Measurements from ENCODE around the gene WDR90.

The WDR90 gene

DNA sequence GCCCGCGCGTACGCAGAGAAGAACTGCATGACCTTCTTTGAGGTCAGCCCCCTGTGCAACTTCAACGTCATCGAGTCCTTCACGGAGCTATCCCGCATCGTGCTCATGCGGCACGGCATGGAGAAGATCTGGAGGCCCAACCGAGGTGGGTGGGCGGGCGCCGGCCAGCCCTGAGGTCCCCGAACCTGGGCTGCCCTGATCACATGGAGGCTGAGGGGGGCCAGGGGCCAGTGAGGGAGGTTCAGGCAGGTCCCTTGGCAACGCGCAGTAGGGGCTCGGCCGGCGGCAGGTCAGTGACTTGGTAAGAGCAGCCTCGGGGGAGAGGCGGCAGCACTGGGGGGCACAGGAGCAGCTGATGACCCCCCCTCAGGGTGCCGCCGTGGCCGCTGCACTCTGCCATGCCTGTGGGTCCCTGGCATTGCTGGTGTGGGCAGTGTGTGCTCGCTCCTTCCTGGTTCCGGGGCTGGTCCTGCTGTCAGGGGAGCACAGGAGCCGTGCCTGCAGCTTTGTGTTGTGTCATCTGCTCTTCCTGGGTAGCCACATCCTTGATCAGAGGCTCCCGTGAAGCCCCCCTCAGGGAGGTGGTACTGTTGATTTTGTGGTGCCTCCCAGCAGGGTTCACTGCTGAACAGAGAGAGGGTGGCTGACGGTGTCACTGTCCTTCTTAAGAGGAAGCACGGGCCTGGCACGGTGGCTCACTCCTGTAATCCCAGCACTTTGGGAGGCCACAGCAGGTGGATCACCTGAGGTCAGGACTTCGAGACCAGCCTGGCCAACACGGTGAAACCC, 23.0 kb upstream of the WDR90 start:
- FAIRE-seq (no peak), DNase-seq (ENCODE audit: low spot score) (no peak)

DNA sequence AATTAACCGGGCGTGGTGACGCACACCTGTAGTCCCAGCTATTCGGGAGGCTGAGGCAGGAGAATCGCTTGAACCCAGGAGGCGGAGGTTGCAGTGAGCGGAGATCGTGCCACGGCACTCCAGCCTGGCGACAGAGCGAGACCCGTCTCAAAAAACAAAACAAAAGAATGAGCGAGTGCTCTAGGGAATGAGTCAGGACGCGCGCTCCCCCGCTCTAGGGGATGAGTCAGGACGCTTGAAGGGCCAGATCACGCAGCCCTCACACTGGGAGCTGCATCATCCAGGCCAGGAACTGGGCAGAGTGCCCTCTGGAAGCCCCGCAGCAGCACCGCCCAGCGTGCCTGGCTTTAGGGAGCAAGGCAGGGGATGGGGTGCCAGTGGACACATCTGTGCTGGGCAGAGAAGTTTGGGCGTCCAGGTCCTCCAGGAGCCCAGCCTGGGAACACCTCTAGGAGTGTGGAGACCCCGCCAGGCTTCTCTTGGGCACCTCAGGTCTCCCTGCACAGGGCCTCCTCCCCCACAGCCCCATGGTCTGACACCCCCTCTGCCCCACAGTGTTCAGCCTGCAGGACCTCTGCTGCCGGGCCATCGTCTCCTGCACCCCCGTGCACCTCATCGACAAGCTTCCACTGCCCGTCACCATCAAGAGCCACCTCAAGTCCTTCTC, 22.2 kb upstream of the WDR90 start:
- DNase-seq (ENCODE audit: low spot score): peak; percentile 98
- FAIRE-seq: peak; percentile 89

DNA sequence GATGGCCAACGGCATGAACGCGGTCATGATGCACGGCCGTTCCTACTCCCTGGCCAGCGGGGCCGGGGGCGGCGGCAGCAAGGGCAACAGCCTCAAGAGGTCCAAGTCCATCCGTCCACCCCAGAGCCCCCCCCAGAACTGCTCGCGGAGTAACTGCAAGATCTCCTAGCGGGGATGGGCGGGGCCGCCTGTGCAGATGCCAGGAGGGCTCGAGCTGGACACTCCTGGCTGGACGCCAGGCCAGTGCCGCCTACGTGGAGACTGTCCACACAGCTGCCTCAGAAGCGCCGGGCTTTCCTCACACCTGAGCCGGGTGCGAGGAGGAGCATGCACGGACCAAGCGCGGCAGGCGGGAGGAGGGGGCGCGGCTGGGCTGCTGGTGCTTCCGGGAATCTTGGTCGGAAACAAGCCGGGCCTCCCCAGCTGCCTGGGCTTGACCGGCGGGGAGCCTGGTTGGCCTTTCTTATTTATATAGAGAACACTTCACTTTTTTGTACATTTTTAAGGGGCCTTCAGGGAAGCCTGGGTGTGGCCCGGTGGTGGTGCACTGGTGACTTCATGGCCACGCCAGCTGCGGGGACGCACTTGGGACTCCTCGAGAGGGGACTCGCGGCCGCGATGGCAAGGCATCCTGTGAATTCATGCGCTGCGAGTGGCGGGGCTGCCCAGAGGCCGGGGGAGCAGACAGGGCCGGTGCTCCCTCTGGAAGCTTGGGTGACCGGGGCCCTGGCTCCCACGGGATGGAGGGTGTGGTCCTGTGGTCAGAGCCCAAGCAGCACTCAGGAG, 21.5 kb upstream of the WDR90 start:
- peak; percentile 80 for FAIRE-seq
- peak; percentile 89 for DNase-seq (ENCODE audit: low spot score)

DNA sequence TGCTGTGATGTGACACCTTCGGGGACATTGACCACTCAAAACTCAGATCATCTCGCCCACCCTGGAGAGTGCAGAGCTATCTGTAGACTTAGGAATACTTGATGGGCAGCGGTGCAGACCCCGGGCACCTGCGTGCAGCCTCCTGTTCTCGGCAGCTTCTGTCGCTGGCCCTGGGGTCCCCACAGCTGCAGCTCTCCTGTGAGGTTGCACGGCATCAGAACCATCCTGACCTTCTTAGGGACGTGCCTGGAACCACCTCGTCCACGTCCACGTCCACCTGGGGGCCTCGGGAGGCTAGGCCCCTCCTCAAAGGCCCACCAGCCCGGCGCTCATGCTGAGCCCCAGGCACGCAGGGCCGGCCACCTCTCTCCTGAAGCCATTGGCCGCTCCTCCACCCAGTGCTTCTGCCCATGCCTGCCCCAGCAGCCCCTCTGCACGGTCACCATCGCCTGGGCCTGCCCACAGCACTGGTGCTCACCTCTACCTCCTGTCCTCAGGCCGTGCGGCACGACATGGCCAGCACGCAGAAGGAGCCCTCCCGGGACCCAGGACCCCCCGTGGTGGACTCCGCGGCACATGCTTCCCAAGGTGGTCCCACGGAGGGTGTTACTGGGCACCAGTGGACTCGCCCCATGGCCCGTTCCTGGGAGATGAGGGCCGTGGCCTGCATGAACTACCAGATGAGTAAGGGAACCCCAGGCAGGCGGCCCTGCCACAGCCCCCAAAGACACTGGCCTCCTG, 20.7 kb upstream of the WDR90 start:
- FAIRE-seq (no peak), DNase-seq (ENCODE audit: low spot score) (no peak)

DNA sequence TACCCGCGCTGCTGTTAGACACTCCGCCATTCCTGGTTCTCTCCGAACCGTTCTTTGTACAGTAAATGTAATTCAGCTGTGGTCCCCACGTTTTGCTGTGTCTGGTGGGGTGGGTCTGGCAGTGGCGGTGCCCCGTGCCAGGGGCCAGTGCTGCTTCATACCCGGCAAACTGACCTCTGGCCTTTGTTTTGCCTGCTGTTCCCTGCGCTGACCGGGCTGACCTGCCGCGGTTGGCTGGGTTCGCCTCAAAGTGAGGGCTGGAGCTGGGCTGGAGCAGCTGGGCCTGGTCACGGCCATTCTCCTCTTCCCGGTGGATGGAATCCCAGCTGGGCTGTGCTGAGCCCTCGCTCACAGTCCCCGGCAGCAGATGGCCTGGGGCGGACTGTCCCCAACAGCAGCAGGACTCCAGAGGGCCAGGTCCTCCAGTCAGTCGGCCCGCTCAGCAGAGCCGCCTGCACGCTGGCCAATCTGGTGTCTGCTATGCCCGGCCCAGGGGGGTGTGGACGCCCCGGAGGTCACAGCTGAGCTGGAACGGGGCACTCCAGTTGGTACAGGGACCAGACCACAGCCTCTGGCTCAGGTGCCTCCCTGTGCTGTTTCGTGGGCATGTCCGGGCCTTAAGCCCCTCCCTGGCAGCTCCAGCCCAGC, 19.9 kb upstream of the WDR90 start:
- FAIRE-seq (no peak), DNase-seq (ENCODE audit: low spot score) (no peak)

DNA sequence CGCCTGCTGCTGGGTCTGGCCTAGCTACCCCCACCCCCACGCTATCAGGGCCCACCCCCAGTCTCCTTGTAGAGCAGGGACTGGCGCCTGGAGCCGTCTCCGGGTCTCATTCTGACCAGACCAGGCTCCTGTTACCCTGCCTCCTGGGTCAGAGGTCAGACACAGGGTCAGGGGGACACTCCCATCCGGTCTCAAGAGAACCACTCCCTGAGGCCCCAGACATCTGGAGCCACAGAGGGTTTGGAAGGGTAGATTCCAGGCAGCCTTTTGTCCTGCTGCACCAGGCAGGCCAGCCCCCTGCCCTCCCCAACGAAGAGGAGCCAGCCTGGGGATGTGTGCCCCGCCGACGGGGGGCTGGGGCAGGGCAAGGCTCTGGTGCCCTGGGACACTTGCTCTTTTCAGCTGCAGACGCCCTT, 19.3 kb upstream of the WDR90 start:
- no peak for FAIRE-seq
- DNase-seq (ENCODE audit: low spot score): no peak

DNA sequence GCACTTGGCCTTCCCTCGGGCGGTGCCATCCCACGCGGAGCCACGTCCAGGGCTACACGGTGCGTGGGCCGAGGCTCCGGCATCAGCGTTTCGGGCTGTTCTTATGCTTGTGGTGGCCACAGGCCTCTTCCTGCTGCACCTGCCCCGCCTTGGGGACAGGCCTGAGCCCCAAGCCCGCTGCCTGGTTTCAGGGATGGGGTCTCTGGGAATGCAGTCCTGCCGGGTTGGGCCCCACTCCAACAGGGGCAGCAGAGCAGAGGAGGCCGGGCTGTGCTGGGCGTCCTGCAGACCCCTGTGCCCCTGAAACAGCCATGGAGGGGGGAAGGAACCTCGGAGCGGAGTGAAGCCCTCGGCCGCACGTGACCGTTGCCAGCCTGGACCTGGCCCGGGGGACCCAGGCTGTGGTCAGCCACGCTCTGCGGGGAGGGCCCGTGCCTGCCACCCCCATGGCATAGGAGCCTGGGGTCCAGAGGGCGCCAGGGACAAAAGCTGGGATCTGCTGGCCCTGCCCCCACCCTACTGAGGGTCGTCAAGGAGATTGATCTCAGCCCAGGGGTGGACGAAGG, 18.8 kb upstream of the WDR90 start:
- FAIRE-seq (no peak), DNase-seq (ENCODE audit: low spot score) (no peak)

DNA sequence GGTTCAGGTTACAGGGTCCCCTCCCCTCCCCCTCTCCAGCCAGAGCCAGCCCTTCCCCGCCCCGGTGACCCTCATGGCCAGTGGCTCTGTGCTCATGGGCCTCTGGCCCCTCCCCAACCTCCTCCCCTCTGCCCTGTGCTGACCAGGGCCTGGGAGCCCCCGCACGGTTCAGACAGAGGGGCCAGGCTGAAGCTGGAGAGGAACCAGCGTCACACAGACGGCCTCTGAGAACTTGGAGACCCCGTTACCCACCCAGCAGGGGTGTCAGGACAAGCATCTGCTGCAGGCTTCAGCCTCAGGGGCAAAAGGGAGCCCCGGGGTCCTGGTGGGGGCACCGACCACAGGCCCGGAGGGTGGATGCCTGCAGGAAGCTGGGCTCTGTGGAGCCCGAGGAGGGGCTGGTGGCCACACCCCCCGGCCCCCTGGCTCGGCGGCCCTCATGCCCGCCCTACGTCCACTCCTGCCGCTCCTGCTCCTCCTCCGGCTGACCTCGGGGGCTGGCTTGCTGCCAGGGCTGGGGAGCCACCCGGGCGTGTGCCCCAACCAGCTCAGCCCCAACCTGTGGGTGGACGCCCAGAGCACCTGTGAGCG, 18.3 kb upstream of the WDR90 start, which contains the start of gene WFIKKN1:
Gene WFIKKN1, plus strand, starts transcription at position 171 of the 591 bp plus-strand sequence. Its CDS starts 269 bp downstream, at position 440.
- FAIRE-seq: no peak
- DNase-seq (ENCODE audit: low spot score): no peak

DNA sequence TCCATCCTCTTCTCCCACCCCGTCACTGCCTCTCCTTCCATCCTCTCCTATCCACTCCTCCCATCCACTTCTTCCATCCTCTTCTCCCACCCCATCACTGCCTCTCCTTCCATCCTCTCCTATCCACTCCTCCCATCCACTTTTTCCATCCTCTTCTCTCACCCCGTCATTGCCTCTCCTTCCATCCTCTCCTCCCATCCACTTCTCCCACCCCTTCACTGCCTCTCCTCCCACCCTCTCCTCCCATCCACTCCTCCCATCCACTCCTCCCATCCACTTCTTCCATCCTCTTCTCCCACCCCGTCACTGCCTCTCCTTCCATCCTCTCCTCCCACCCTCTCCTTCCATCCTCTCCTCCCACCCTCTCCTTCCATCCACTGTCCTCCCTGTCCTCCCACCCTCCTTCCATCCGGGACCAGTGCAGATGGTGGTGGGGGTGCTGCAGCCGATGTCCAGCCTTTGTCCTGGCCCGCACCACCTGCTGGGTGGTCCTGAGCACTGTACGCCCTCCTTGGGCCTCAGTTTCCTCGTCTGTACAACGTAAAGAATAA, 17.3 kb upstream of the WDR90 start:
- FAIRE-seq: no peak
- DNase-seq (ENCODE audit: low spot score): no peak

DNA sequence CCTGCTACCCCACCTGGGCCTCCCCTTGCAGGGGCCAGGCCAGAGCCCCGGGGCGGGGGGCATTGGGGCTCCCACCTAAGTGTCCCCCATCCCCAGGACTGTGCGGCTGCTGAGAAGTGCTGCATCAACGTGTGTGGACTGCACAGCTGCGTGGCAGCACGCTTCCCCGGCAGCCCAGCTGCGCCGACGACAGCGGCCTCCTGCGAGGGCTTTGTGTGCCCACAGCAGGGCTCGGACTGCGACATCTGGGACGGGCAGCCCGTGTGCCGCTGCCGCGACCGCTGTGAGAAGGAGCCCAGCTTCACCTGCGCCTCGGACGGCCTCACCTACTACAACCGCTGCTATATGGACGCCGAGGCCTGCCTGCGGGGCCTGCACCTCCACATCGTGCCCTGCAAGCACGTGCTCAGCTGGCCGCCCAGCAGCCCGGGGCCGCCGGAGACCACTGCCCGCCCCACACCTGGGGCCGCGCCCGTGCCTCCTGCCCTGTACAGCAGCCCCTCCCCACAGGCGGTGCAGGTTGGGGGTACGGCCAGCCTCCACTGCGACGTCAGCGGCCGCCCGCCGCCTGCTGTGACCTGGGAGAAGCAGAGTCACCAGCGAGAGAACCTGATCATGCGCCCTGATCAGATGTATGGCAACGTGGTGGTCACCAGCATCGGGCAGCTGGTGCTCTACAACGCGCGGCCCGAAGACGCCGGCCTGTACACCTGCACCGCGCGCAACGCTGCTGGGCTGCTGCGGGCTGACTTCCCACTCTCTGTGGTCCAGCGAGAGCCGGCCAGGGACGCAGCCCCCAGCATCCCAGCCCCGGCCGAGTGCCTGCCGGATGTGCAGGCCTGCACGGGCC, 16.5 kb upstream of the WDR90 start:
- FAIRE-seq: no peak
- no peak for DNase-seq (ENCODE audit: low spot score)

DNA sequence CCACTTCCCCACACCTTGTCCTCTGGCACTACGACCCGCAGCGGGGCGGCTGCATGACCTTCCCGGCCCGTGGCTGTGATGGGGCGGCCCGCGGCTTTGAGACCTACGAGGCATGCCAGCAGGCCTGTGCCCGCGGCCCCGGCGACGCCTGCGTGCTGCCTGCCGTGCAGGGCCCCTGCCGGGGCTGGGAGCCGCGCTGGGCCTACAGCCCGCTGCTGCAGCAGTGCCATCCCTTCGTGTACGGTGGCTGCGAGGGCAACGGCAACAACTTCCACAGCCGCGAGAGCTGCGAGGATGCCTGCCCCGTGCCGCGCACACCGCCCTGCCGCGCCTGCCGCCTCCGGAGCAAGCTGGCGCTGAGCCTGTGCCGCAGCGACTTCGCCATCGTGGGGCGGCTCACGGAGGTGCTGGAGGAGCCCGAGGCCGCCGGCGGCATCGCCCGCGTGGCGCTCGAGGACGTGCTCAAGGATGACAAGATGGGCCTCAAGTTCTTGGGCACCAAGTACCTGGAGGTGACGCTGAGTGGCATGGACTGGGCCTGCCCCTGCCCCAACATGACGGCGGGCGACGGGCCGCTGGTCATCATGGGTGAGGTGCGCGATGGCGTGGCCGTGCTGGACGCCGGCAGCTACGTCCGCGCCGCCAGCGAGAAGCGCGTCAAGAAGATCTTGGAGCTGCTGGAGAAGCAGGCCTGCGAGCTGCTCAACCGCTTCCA, 15.7 kb upstream of the WDR90 start:
- no peak for FAIRE-seq
- DNase-seq (ENCODE audit: low spot score): no peak

DNA sequence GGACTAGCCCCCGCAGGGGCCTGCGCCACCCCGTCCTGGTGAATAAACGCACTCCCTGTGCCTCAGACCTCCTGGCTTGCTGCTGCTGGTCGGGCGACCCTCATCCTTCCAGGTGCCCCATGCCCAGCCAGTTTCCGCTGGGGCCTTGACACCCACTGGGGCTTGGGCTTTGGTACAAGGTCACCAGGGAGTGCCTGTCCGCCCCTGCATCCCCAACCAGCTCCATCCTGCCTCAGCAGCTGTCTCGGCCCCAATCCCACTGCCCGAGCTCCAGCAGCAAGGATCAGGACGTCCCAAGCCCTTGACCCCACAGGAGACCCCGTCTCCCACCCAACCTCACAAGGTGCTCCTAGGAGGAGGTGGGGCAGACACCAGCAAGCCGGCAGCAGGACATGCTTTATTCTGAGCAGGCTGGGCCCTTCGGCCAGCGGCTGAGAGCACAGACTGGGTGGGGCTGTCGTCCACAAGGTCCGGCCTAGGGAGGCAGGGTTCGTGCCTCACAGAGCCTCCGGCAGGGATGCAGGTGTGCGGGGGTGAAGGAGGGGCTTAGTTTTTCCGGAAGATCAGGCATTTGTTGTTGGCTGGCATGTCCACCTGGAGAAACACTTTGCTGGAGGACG, 15.0 kb upstream of the WDR90 start:
- FAIRE-seq (no peak), DNase-seq (ENCODE audit: low spot score) (no peak)

DNA sequence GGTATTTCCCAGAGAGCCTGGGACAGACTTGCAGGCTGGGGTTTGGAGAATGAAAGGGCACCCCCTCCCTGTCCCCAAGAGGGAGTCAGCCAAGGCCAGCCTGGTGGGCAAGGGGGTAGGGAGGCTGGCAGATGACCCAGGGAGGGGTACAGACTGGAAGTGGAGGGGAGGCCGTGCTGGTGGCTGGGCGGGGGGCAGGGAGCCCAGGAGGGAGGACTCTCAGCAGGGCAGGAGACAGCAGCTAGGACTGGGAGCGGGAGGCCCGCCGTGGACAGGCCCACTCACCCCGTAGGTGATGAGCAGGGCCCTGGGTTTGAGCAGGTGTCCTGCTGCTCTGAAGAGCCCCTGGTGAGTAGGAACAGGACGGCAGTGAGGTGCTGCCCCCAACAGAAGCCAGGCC, 14.2 kb upstream of the WDR90 start:
- DNase-seq (ENCODE audit: low spot score): no peak
- no peak for FAIRE-seq

DNA sequence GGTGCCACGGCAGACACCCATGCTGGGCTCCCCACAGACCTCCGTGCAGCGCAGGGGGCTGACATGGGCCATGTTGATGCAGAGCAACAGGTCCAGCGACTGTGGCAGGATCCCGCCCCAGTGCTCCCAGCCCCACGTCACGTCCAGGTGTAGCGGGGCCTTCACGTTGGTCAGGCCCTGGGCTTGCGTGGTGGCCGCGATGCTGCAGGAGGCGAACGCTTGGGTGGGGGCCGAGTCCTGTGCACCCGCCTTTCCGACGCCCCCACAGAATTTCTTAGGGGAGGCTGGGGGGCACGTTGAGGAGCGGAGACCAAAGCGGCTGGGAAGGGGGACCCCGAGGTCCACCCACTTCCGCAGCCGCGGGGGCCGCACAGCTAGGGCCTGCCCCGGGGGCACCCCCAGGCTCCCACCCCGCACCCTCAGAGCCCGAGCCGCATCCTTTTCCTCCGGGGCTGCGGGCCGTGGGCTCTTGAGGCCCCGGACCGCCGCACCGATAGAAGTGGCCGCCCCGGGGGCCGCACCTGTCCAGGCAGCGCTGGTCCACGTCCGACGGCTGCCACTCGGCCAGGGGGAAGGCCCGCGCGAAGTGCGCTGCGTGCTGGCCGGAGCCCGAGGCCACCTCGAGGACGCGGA, 13.5 kb upstream of the WDR90 start:
- DNase-seq (ENCODE audit: low spot score): no peak
- FAIRE-seq: no peak

DNA sequence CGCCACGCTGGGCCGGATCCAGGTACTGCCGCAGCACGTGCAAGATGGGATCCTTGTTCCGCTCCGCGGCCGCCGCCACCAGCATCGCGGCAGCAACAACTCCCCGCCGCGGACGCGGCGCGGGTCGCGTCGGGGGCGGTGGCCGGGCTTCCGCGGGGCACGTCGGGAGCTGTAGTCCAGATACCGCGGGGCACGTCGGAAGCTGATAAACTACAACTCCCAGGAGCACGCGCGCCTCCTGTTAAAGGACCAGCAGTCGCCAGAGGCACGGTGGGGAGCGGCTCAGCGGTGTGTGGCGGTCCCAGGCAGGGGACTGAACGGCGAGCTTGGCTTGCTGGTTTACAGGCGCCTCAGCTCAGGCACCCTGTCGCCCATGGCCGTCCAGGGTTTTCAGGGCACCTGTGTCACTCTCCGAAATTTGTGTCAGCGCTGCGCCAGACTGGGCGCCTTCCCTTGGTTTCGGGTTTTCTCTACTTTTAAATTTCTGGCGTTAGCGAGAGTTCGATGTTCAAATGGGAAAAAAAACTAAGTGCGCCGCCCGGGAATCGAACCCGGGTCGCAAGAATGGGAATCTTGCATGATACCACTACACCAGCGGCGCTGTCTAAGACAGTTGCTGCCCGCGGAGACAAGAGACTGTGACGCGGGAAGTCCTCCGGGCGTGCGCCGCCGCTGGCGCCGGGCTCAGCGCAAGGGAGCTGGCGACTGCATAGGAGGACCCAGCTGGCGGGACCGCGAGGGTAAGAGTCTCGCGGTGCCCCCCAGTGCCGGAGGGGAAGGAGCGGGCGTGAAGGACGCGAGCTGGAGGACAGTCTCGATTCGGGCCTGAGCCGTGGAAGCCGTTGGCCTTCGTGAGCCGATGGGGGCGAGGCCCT, 12.7 kb upstream of the WDR90 start, which contains the start of gene METTL26:
Gene METTL26, minus strand, starts transcription at position 100 of the 875 bp plus-strand sequence. Its CDS starts 15 bp downstream, at position 85.
- FAIRE-seq (no peak), DNase-seq (ENCODE audit: low spot score) (peak; percentile 93)

All from RCC 7860 (cell line).